Dermis blood vessel endothelial cell (primary cell): ENCODE measurements around the gene HS6ST3. TPM values are rescaled to one million over a fixed set of nuclear protein-coding genes. Genes with fewer than 3 reads are reported as not detected.

ENCODE experiments used
- DNase-seq: peaks from one replicate; pipeline ENCODE4 v3.0.0; 2010
- total RNA-seq: library from RNA; depleted of rRNA; stranded (reverse); fragments of >200 nt; gene quantifications from 2 replicates; pipeline ENCODE4 v1.2.3, GENCODE V29; 2014

Gene HS6ST3
- total RNA-seq, 1 donor from 2014 or later: not detected

- no peak for DNase-seq
Measured at GRCh38 chr13:96851856-96852445, 762.0 kb downstream of the HS6ST3 start.

- DNase-seq: no peak
Measured at GRCh38 chr13:96858133-96858826, 768.4 kb downstream of the HS6ST3 start.

- DNase-seq: no peak
Measured at GRCh38 chr13:96860882-96861281, 771.0 kb downstream of the HS6ST3 start.

DNA sequence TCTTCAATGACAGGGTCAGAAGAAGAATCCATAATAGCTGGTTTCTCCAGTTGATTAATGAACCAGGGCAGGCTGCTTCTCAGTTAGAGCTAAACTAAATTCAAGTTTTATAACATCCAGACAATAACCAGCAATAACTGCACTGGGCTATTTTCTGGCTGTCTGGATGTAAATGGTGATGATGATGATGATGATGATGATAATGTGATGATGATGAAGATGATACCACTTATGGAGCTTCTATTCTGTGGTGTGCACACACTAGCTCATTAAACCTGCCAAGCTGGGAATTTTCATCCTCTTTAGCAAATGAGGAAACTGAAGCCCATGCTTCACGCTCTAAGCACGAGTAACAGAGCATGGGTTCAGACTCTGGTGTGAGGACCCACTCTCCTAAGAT, 772.2 kb downstream of the HS6ST3 start:
- DNase-seq: no peak

- no peak for DNase-seq
Measured at GRCh38 chr13:96862999-96863398, 773.1 kb downstream of the HS6ST3 start.

DNA sequence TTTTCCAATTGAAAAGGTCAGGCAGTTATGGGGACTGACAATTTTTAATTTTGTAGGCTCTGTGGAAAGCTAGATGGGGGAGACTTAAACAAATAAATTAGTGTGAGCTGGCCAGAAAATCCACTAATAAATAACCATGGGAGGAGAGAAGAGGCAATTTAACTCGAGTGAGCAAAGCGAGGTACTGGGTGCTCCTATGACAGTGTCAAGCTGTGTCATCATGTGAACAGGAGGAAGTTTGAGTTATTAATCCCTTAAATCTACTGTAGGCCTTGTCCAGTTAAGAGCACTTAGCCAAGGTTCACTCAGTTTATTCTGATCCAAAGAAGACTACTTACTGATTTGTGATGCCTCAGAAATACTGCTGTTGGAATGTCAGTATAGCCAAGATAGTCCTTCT, 781.6 kb downstream of the HS6ST3 start:
- DNase-seq: no peak

DNA sequence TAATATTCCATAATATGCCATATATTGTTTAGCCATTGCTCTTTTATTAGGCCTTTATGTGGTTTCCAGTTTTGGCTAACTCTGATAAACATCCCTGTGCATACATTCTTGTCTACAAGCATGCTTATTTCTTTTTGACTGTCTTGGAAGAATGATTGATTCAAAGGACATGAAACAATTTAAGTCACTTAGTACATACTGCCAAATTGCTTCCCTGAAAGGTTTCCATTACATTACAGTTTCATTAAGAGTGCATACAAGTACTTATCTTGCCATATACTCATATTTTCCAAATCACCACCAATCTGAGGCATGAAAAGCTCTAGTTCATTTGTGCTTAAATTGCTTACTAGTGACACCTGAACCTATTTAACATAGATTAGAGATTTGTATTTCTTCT, 790.5 kb downstream of the HS6ST3 start:
- DNase-seq: no peak

Other genes starting within 250 kb of the HS6ST3 start
- gene UGGT2, start 36.7 kb upstream of the HS6ST3 start, total RNA-seq: 22.1 and 32.8 TPM in 2 replicates